Cardiac fibroblast (primary cell): ENCODE measurements around the gene EDARADD.

Experiments
- DNase-seq, 2 donors: peaks; one replicate each; pipeline versions ENCODE4 v3.0.0 to v3.0.0-alpha.2; 2010; ENCODE audit warnings: low read depth in 2 of 2
- H3K4me3 ChIP-seq, 2 donors: replicated peaks in 1 of 2; 1 replicate in 1 of 2; 2 replicates in 1 of 2; pipeline ENCODE4 v1.5.1; 2011; ENCODE audit warnings: low read depth in 2 of 2, low read length in 2 of 2, mild to moderate bottlenecking in 2 of 2, moderate library complexity in 1 of 2
- TF ChIP-seq, protein P1 (sequence below): IDR thresholded peaks from one replicate; pipeline ENCODE4 v1.5.1; 2011; ENCODE audit warnings: low read depth, mild to moderate bottlenecking, low read length, inconsistent platforms

EDARADD gene

DNA sequence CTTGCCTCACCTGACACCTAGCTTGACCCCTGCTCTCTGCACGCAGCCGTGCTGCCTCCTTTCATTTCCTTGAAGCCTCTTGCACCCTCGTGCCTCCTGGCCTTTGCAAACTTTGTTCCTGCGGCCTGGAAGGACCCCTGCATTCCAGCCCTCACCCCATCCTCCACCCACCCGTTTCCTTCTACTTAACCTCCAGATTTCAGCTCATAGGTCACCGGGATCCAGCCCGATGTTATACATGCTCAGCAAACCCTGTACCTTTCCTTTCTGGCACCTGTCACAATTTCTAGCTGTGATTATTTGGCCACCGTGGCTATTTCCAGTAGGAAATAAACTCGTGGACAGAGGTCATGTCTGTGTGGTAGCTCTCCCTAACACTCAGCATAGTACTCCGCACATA lies 4.5 kb downstream of the EDARADD start:
- no peak for DNase-seq
- TF ChIP-seq, protein P1, sequence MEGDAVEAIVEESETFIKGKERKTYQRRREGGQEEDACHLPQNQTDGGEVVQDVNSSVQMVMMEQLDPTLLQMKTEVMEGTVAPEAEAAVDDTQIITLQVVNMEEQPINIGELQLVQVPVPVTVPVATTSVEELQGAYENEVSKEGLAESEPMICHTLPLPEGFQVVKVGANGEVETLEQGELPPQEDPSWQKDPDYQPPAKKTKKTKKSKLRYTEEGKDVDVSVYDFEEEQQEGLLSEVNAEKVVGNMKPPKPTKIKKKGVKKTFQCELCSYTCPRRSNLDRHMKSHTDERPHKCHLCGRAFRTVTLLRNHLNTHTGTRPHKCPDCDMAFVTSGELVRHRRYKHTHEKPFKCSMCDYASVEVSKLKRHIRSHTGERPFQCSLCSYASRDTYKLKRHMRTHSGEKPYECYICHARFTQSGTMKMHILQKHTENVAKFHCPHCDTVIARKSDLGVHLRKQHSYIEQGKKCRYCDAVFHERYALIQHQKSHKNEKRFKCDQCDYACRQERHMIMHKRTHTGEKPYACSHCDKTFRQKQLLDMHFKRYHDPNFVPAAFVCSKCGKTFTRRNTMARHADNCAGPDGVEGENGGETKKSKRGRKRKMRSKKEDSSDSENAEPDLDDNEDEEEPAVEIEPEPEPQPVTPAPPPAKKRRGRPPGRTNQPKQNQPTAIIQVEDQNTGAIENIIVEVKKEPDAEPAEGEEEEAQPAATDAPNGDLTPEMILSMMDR = no peak
- no peak overlapping the region for H3K4me3 ChIP-seq

DNA sequence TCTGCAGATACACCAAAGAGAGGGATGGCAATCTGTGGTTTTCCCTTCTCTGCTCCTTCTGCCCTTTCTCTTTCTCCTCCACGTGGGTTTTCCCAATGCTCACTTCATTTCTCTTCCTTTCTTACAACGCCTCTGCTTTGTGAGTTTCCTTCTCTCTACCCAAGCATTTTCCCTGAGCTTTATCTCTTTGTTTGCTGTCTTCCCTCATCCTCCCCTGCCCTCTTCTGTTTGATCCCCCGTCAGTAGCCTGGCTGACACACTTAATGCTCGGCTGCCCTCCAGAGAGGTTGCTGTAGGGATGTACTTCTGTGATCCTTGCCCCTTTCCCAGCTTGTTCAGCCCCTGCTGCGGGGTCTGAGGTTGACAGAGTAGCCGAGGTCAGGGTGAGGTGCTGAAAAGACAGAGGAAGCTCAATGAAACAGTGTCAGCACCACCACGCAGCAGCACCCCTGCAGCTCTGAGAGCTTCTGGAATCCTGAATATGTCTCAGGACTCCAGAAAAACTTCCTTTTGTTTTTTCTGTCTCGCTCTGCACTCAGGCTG lies 6.0 kb downstream of the EDARADD start:
- TF ChIP-seq, protein P1 = no peak
- no peak for DNase-seq
- H3K4me3 ChIP-seq = no peak overlapping the region

DNA sequence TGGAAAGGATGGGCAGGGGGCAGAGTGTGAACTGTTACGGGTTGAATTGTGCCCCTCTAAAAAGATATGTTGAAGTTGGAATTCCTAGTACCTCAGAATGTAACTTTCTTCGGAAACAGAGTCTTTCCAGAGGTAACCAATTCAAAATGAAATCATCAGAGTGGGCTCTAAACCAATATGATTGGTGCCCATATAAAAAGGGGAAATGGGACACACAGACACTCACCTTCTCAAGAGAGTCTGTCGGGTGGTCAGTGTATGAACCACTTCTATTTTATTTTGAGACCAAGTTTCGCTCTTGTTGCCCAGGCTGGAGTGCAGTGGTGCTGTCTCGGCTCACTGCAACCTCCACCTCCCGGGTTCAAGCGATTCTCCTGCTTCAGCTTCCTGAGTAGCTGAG lies 7.6 kb downstream of the EDARADD start:
- TF ChIP-seq, protein P1 = no peak
- no peak for DNase-seq
- no peak overlapping the region for H3K4me3 ChIP-seq

DNA sequence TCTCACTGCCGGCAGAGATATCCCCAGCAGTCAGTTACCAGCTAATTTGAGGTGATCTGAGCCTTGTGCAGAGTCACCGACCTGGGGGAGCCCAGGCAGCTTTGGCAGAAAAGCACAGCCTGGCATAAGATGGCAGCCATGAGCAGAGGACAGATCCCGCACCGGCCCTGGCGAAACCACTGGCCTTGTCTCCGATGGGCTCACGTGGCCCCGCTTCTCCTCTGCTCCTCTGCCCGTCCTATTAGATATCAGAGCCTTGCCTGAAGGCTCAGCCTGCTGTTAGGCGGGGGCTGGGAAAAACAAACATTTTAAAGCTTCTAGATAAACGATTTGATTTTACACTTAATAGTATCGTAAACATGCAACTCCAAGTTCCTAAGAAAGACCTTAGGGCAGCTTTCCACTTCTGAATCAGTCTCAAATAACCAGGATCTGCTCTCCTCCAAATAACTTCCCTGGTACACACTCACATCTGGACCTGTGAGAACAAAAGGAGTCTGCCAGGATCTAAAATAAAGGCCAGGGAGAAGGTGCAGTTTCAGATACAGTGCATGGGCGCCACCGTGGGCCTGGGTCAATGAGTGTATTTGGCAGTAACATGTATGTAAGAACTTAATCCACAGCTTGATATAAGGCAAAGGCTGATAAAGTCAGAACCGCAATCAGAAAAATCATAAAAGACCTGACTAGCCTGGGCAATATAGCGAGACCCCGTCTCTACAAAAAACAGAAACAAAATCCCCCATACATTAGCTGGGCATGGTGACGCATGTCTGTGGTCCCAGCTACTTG lies 10.0 kb downstream of the EDARADD start:
- H3K4me3 ChIP-seq = no peak overlapping the region
- no peak for DNase-seq
- TF ChIP-seq, protein P1 = no peak

DNA sequence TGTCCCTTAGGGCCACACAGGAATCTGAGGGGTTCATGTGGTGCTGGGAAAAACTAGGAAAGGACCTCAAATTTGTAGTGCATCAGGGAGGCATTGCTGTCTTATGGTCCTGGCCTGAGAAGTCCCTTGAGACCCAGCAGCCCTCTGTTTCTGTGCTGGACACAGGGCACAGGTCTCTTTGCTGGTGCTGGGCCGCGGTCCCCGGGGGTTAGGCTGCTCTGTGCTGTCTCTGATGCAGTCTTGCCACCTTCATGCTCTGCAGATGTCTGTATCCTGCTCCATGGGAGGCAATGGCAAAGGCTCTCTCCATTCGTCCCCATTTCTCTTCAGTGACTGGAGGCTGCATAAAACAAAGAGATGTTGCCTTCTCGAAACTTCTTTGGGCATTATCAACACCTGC lies 13.0 kb downstream of the EDARADD start:
- TF ChIP-seq, protein P1 = no peak
- H3K4me3 ChIP-seq = no peak overlapping the region
- DNase-seq = no peak

DNA sequence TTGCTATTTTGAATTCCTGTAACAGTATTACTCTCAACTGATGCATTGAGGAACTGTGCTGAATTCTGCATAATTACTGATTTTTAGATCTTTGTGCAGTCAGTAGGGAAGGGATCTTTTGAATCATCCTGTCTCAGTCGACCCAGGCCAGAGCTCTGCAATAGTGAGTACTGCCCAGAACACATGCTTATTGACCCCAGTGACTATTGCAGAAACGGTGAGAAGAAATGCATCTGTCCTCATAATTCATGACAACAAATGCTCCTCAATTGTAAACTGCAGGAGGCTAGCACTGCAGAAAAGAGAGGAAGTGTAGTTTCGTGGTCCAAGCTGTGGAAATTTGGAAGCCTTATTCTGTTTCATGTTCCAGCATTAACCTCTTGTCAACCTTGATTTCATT lies 19.6 kb downstream of the EDARADD start:
- TF ChIP-seq, protein P1 = no peak
- DNase-seq = no peak
- H3K4me3 ChIP-seq = no peak overlapping the region

DNA sequence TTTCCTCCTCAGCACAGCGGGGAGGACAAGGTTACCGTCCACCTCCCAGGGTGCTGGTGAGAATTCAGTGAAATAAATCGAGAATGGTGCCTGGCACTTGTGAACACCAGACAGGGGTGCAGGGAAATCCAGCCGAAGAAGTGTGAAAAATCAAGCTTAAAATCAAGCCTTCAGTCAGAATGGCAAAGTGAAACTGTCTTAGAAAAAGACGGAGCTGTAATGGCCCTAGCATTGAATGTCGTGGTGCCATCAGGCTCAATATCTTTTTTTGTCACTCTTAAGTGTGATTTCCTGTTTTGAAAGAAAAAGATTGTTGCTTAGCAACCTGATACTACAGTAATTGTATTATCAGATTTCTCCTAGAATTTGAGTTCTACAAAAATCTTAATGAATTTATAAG lies 22.1 kb downstream of the EDARADD start:
- H3K4me3 ChIP-seq = no peak overlapping the region
- no peak for DNase-seq
- TF ChIP-seq, protein P1 = no peak
